OCI-LY1 (cell line): ENCODE results near the gene JAK1.
"Not testable (repeated sequence)": the region's sequence is repeated elsewhere in the genome, so short reads cannot be mapped to it uniquely, and the experiment has no call there.

Experiments
- H2AFZ ChIP-seq: fragments of 200-600 bp; sonication (generic), shearing (Covaris generic); 2 replicates; pipeline ENCODE4 v1.6.0; 2014; ENCODE audit warnings: antibody characterized with exemption, mild to moderate bottlenecking, low read length
- H3F3A ChIP-seq: fragments of 200-600 bp; sonication (generic), shearing (Covaris generic); 2 replicates; pipeline ENCODE4 v1.6.0; 2014; ENCODE audit warnings: mild to moderate bottlenecking, antibody characterized with exemption, low read length, moderate library complexity; ENCODE audit not compliant: insufficient read depth
- H3K27ac ChIP-seq: fragments of 200-600 bp; sonication (generic); 2 replicates; pipeline ENCODE4 v1.5.1; 2014; ENCODE audit warnings: low read length, mixed run types, mild to moderate bottlenecking, low read depth; ENCODE audit not compliant: poor library complexity, severe bottlenecking
- H3K27me3 ChIP-seq: fragments of 200-600 bp; sonication (generic); 2 replicates; pipeline ENCODE4 v1.6.0; 2014; ENCODE audit warnings: antibody characterized with exemption, mild to moderate bottlenecking, low read length, moderate library complexity; ENCODE audit not compliant: insufficient read depth
- H3K36me3 ChIP-seq: fragments of 200-600 bp; sonication (generic); 2 replicates; pipeline ENCODE4 v1.6.1; 2014; ENCODE audit warnings: mild to moderate bottlenecking, antibody characterized with exemption, low read length, moderate library complexity, mixed read lengths; ENCODE audit not compliant: insufficient read depth
- H3K4me1 ChIP-seq: fragments of 200-600 bp; sonication (generic); 2 replicates; pipeline ENCODE4 v1.5.1; 2014; ENCODE audit warnings: mild to moderate bottlenecking, low read length, moderate library complexity; ENCODE audit not compliant: insufficient read depth, severe bottlenecking
- H3K4me2 ChIP-seq: fragments of 200-600 bp; sonication (generic), shearing (Covaris generic); 2 replicates; pipeline ENCODE4 v1.6.1; 2014; ENCODE audit warnings: low read length
- H3K4me3 ChIP-seq: fragments of 200-600 bp; sonication (generic); 2 replicates; pipeline ENCODE4 v1.5.1; 2014; ENCODE audit warnings: low read length, low read depth, mild to moderate bottlenecking, mixed read lengths; ENCODE audit not compliant: poor library complexity, severe bottlenecking
- H3K79me2 ChIP-seq: fragments of 200-600 bp; shearing (Covaris generic); 2 replicates; pipeline ENCODE4 v1.6.1; 2016; ENCODE audit warnings: mixed run types, low read length, mixed read lengths; ENCODE audit not compliant: insufficient read depth
- H3K9ac ChIP-seq: fragments of 200-600 bp; sonication (generic), shearing (Covaris generic); 2 replicates; pipeline ENCODE4 v1.6.1; 2014; ENCODE audit warnings: mild to moderate bottlenecking, low read length, mixed read lengths
- H3K9me2 ChIP-seq: fragments of 200-600 bp; sonication (generic), shearing (Covaris generic); 2 replicates; pipeline ENCODE4 v1.6.1; 2014; ENCODE audit warnings: low read depth, mild to moderate bottlenecking, low read length, mixed read lengths
- H3K9me3 ChIP-seq: fragments of 200-600 bp; shearing (Covaris generic); 2 replicates; pipeline ENCODE4 v1.6.1; 2014; ENCODE audit warnings: low read length, mixed read lengths
- H4K20me1 ChIP-seq: fragments of 200-600 bp; sonication (generic), shearing (Covaris generic); 2 replicates; pipeline ENCODE4 v1.6.0; 2016; ENCODE audit warnings: mild to moderate bottlenecking, low read length; ENCODE audit not compliant: insufficient read depth
- EZH2 ChIP-seq: fragments of 200-600 bp; sonication (generic), shearing (Covaris generic); IDR thresholded peaks from 2 replicates; pipeline ENCODE4 v1.8.0; 2017; ENCODE audit warnings: borderline replicate concordance, mixed run types, mild to moderate bottlenecking, antibody characterized with exemption, low read length, moderate library complexity, mixed read lengths
- TF ChIP-seq, protein P1 (sequence below): fragments of 200-600 bp; sonication (generic), shearing (Covaris generic); IDR thresholded peaks from 2 replicates; pipeline ENCODE4 v1.5.1; 2017; ENCODE audit warnings: mild to moderate bottlenecking, antibody characterized with exemption, low read length, moderate library complexity, mixed read lengths

The JAK1 gene

DNA sequence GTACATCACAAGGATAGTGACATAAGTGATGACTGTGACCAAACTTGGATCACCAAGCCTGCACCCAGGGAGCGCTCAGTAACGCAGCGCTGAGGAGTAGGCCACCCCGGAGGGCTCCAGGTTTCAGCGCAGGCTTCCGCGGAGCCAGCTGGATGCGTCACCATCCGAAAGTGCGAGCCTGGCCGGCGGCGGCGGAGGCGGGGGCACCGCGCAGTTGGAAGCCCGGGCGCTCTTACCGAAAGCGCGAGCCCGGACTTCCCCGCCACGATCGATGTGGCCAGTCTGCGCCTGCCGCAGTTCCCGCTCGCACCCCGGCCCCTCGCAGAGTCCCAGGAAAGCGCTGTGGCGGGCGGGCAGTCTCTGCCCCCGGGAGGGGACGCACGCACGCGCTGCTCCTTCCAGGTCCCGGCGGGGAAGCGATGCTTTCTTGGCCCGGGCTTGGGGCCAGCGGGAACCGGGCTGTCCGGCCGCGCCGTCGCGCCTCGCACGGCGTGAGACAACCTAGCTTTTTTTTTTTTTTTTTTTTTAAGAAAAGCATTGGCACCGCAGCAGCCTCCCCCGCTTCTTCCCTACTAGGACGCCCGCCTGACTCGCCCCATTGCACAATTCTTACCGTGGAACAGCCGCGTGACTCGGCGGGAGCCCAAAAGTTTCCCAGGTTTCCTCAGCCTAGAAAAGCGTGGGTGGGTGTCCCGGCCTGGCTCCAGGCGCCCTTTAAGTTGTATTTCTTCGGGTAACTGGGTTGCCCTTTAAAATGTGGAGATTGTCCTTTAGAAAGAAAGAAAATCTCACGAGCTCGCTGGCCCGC, 36.4 kb upstream of the JAK1 start:
- no peaks in the 10 kb centered on the region; the same call in 1 of the 2 replicates for H3K27me3 ChIP-seq
- H3K36me3 ChIP-seq, result no peaks in the 10 kb centered on the region
- TF ChIP-seq, protein P1, sequence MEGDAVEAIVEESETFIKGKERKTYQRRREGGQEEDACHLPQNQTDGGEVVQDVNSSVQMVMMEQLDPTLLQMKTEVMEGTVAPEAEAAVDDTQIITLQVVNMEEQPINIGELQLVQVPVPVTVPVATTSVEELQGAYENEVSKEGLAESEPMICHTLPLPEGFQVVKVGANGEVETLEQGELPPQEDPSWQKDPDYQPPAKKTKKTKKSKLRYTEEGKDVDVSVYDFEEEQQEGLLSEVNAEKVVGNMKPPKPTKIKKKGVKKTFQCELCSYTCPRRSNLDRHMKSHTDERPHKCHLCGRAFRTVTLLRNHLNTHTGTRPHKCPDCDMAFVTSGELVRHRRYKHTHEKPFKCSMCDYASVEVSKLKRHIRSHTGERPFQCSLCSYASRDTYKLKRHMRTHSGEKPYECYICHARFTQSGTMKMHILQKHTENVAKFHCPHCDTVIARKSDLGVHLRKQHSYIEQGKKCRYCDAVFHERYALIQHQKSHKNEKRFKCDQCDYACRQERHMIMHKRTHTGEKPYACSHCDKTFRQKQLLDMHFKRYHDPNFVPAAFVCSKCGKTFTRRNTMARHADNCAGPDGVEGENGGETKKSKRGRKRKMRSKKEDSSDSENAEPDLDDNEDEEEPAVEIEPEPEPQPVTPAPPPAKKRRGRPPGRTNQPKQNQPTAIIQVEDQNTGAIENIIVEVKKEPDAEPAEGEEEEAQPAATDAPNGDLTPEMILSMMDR, result no peak
- TF ChIP-seq EZH2, result no peak
- no peak overlapping the region for H3K9ac ChIP-seq
- H3K79me2 ChIP-seq, result no peaks in the 10 kb centered on the region
- H3K4me1 ChIP-seq, result no peaks in the 10 kb centered on the region
- H4K20me1 ChIP-seq, result no peaks in the 10 kb centered on the region
- no peaks in the 10 kb centered on the region for H3K9me3 ChIP-seq
- no peak overlapping the region for H2AFZ ChIP-seq
- H3K4me3 ChIP-seq, result no peak overlapping the region
- H3K27ac ChIP-seq, result no peak overlapping the region
- peak overlapping the region; percentile 4; the same call in 1 of the 2 replicates for H3K4me2 ChIP-seq
- no peaks in the 10 kb centered on the region for H3F3A ChIP-seq
- no peaks in the 10 kb centered on the region for H3K9me2 ChIP-seq

- Histone ChIP-seq H3K4me3 (no peak overlapping the region), H3K36me3 (no peaks in the 10 kb centered on the region), H3K9ac (no peak overlapping the region), H3K4me1 (no peaks in the 10 kb centered on the region), H2AFZ (no peak overlapping the region), H3K9me2 (no peaks in the 10 kb centered on the region), H3K4me2 (no peak overlapping the region; the same call in 1 of the 2 replicates), H3K9me3 (no peaks in the 10 kb centered on the region), H3F3A (no peaks in the 10 kb centered on the region), H3K79me2 (no peaks in the 10 kb centered on the region), H3K27ac (no peak overlapping the region), H3K27me3 (no peaks in the 10 kb centered on the region; the same call in 1 of the 2 replicates), H4K20me1 (no peaks in the 10 kb centered on the region)
- no peak for TF ChIP-seq EZH2
- TF ChIP-seq, protein P1, result no peak
These were observed 35.8 kb upstream of the JAK1 start for GRCh38 chr1:65002156-65002507.

DNA sequence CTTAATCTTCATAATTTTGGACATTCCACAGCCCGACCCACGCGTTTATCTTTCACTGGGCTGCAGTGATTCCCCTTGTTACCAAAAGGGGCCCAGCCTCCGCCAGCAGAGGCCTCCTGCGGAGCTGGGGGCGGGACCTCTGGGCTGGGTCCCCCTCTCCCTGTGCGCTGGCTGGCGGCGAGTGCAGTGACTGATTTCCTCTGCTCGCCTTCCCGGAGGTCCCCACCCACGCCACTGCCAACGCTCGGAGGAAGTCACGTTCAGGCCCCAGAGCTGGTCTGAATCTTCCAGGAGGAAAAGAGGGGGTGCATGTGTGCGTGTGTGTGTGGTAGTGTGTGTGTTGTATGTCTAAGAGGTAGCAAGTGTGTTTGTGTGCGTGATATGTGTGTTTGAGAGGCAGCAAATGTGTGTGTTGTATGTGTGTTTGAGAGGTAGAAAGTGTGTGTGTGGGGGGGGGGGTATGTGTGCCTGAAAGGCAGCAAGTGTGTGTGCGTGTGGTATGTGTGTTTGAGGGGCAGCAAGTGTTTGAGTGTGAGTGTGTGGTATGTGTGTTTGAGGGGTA, 35.0 kb upstream of the JAK1 start:
- no peak overlapping the region for H2AFZ ChIP-seq
- H3F3A ChIP-seq, result no peaks in the 10 kb centered on the region
- TF ChIP-seq, protein P1, result no peak
- no peak for TF ChIP-seq EZH2
- H3K4me3 ChIP-seq, result no peak overlapping the region
- H3K4me1 ChIP-seq, result no peaks in the 10 kb centered on the region
- no peaks in the 10 kb centered on the region for H3K9me3 ChIP-seq
- H3K9ac ChIP-seq, result no peak overlapping the region
- no peaks in the 10 kb centered on the region for H3K79me2 ChIP-seq
- no peak overlapping the region for H3K4me2 ChIP-seq
- no peak overlapping the region for H3K27ac ChIP-seq
- no peaks in the 10 kb centered on the region; the same call in 1 of the 2 replicates for H3K27me3 ChIP-seq
- H3K36me3 ChIP-seq, result no peaks in the 10 kb centered on the region
- H4K20me1 ChIP-seq, result no peaks in the 10 kb centered on the region
- H3K9me2 ChIP-seq, result no peaks in the 10 kb centered on the region

GRCh38 chr1:64998425-64998948, 32.1 kb upstream of the JAK1 start:
- not testable (repeated sequence) for H3K4me1 ChIP-seq, H3K27ac ChIP-seq, H3K9me2 ChIP-seq, H2AFZ ChIP-seq, H3K27me3 ChIP-seq, H3K36me3 ChIP-seq, H3K4me2 ChIP-seq, H3K9ac ChIP-seq, H3K4me3 ChIP-seq, H4K20me1 ChIP-seq, H3K79me2 ChIP-seq, H3F3A ChIP-seq, H3K9me3 ChIP-seq
